Retinal pigment epithelial cell (primary cell): ENCODE results near the gene FOXP4.

ENCODE experiments used
- DNase-seq: peaks from one replicate; pipeline ENCODE4 v3.0.0-alpha.2; 2010; ENCODE audit warnings: low read depth
- H3K4me3 ChIP-seq: 2 replicates; pipeline ENCODE4 v1.5.1; 2011; ENCODE audit warnings: mild to moderate bottlenecking, low read length, control low read depth, moderate library complexity
- TF ChIP-seq, protein P1 (sequence below): conservative IDR thresholded peaks from 2 replicates; pipeline ENCODE4 v1.5.1; 2011; ENCODE audit warnings: low read depth, low read length, control low read depth, inconsistent platforms

Gene FOXP4

DNA sequence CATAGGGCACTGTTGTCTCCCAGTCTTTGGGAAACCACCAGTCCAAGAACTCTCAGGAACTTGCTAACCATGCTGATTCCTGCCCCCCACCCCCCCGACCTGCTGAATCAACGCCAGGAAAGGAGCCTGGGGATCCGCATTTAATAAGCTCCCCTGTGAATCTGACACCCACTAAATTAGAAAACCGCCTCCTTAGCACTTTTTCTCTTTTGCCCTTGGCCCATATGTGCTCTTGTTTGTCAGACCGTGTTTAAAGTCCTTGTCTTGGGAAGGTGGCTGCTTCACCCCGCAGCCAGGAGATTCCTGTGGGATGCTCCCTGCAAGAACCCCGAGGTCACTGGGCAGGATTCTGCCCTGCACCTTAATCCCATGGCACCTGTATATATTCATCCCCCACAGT is 15.7 kb upstream of the FOXP4 start:
- TF ChIP-seq, protein P1, sequence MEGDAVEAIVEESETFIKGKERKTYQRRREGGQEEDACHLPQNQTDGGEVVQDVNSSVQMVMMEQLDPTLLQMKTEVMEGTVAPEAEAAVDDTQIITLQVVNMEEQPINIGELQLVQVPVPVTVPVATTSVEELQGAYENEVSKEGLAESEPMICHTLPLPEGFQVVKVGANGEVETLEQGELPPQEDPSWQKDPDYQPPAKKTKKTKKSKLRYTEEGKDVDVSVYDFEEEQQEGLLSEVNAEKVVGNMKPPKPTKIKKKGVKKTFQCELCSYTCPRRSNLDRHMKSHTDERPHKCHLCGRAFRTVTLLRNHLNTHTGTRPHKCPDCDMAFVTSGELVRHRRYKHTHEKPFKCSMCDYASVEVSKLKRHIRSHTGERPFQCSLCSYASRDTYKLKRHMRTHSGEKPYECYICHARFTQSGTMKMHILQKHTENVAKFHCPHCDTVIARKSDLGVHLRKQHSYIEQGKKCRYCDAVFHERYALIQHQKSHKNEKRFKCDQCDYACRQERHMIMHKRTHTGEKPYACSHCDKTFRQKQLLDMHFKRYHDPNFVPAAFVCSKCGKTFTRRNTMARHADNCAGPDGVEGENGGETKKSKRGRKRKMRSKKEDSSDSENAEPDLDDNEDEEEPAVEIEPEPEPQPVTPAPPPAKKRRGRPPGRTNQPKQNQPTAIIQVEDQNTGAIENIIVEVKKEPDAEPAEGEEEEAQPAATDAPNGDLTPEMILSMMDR: no peak
- H3K4me3 ChIP-seq: no peak overlapping the region
- no peak for DNase-seq

DNA sequence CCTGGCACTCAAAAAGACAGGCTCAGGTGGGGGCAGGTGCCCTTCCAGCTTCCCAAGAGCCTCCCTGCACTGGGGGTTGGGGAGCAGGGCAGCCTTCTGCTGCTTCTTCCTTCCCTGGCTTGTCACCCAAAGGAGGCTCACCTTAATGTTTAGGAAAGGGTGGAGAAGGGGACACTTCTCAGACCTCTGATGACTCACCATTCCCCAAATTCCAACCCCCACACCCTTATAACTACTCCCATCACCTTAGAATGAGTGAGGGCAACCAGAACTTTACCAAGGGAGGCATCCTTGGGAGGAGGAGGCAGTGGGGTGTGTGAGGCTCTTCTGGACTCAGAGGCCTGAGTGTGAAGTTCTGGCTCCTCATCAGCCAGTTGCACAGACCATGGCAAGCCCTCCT is 15.2 kb upstream of the FOXP4 start:
- TF ChIP-seq, protein P1: no peak
- H3K4me3 ChIP-seq: no peak overlapping the region
- no peak for DNase-seq

DNA sequence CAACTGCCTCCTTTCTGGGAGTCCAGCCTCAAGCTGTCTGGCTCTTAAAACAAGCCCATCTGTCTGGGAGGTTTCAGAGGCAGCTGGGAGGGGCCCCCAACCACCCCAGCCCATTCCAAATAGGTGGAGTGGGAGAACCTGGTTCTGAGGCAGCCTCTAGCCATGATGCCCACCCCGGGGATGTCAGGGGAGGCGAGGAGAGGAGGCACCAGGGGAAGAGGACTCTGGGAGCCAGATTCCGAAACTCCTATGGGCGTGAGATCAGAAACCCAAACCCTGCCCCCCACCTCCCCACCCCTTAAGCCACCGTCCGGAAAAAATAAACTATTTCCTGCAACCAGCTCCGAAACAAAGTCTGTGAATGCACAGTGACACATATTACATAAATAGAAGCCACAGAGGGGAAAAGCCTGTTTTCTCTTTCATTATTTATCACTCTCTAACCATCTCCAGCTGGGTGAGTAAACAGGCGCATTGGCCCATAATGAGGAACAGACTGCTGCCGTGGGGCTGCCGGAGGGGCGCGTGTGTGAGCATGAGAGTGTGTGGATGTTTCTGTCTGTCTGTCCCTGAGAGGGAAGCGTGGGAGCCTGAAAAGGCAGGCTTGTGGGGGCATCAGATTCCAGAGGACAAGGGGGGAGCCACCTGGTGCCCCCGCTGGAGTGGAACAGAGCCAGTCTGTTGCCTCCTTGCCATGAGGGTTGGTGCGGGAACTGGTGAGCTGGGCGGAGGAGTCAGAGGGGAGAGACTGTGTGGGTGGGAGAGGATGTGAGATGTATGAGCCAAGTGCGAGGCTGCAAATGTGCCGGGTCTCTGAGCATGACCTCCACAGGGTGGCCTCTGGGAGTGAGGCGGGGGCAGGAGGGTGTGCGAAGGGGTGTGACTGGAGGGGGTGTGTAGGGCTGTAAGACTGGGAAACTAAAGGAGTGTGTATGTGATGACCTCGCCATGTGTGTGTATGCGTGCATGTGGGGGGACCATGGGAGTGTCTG is 14.3 kb upstream of the FOXP4 start:
- H3K4me3 ChIP-seq: no peak overlapping the region
- TF ChIP-seq, protein P1: no peak
- DNase-seq: no peak

DNA sequence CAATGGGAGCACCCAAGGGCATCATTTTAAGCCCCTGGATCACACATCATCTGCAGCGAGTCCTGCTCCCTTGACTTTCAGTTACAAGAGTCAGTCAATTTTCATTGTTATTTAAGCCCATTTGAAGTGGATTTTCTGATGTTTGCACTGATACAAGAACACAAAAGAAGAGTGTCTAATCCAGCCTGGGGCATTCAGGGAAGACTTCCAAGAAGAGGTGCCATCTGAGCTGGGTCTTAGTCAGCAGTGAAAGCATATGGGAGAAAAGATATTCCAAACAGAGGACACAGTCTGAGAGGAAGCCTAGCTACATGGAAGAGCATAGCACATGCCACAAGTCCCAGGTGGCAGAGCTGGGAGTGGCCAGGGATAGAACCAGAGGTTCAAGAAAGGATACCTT is 10.4 kb upstream of the FOXP4 start:
- no peak for DNase-seq
- TF ChIP-seq, protein P1: no peak

DNA sequence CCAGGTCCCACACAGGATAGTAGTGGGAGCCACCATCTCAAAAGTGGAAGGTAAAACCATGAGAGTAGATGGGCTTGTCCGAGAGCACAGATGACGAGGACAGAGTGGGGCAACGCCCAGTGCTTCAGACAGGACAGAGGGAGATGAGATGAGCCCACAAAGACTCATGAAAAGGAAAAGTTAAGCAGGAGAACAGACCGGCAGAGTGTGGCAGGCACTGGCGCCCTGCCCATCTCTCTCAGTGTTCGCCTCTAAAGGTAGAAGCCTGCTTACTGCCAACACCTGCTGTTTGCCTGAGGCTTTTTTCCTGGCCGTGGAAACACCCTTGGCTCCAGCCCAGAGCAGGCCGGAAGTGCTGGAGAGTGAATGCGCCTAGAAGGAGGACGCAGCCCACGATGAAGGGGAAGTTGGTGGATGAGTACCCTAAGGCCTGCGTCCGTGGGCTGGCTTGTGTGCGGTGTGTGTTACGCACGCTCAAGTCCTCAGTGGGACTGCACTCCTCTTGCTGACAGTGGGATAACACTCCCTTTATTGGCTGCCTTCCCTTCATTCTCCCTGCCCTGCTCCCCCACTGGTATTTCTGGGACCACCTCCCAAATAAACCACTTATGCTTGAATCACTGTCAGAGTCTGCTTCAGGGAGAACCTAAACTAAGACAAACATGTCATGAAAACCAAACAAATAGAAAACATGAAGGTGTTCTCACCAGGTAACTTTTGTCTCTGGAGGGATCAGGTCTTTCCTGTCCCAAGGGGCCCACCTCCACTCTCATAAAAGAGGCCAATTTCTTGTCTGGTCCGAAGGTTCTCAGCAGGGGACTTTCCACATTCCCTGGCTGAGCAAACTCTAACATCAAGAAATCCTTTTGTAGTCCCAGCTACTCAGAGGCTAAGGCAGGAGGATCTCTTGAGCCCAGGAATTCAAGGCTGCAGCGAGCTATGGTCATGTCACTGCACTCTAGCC is 9.1 kb upstream of the FOXP4 start:
- no peak overlapping the region for H3K4me3 ChIP-seq
- TF ChIP-seq, protein P1: no peak
- DNase-seq: no peak

More for the DNA sequence above, 10.4 kb upstream of the FOXP4 start:
- H3K4me3 ChIP-seq: no peak overlapping the region

DNA sequence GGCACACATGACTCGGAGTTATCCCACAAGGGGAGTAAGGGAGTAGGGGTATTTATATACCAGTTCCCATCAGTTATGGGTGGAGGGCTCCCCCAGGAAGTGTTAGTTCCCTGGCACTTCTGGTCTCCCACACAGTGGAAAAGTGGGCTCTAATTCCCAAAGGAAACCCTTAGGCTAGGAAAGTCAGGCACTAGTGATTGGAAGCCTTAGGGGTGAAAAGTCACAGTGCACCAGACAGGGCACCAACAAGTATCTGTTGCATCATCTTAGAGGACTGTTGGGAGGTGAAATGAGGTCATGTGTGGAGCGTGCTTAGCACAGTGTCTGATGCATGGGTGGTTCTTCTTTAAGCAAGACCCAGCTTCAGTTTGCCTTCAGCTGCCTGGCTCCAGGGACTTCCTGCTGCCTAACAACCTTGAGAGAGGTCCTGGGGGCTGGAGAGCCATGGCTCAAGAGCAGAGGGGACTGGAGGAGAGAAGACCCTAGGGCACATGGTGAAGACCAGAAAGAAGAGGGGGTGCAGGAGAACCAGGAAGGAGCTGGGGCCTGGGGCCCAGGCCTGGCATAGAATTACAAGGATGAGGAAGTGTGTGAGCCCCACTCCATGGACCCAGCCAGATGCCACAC is 7.5 kb upstream of the FOXP4 start:
- no peak for DNase-seq
- TF ChIP-seq, protein P1: no peak

More for the DNA sequence above, 7.5 kb upstream of the FOXP4 start:
- no peak overlapping the region for H3K4me3 ChIP-seq
